IPS-20b (cell line): ENCODE measurements around the gene LARP1.
"Not testable (repeated sequence)": the region's sequence is repeated elsewhere in the genome, so short reads cannot be mapped to it uniquely, and the experiment has no call there.

Experiments
- H3K27ac ChIP-seq: one replicate; pipeline ENCODE4 v1.5.1; 2013; ENCODE audit warnings: low read length
- H3K27me3 ChIP-seq: 2 replicates; pipeline ENCODE4 v1.6.1; 2013; ENCODE audit warnings: mild to moderate bottlenecking, low read length, inconsistent platforms; ENCODE audit not compliant: insufficient read depth
- H3K36me3 ChIP-seq: 2 replicates; pipeline ENCODE4 v1.6.1; 2013; ENCODE audit warnings: low read depth, mild to moderate bottlenecking, inconsistent platforms, low read length, moderate library complexity; ENCODE audit not compliant: insufficient read depth
- H3K4me1 ChIP-seq: 2 replicates; pipeline ENCODE4 v1.6.1; 2013; ENCODE audit warnings: mild to moderate bottlenecking, control low read depth, inconsistent platforms, low read length, moderate library complexity; ENCODE audit not compliant: insufficient read depth
- H3K4me3 ChIP-seq: 2 replicates; pipeline ENCODE4 v1.5.1; 2013; ENCODE audit warnings: mild to moderate bottlenecking, low read length, inconsistent platforms
- H3K9ac ChIP-seq: 2 replicates; pipeline ENCODE4 v1.6.1; 2013; ENCODE audit warnings: low read depth, mild to moderate bottlenecking, inconsistent platforms, low read length, moderate library complexity
- H3K9me3 ChIP-seq: 2 replicates; pipeline ENCODE4 v1.6.1; 2013; ENCODE audit warnings: mild to moderate bottlenecking, low read depth, low read length, inconsistent platforms; ENCODE audit not compliant: insufficient read depth

LARP1 gene

GRCh38 chr5:154819546-154819945, 64.4 kb downstream of the LARP1 start:
- Histone ChIP-seq H3K27ac (no peak overlapping the region), H3K36me3 (peaks cover 96% of the 10 kb centered on the region)

GRCh38 chr5:154820383-154820782, 65.2 kb downstream of the LARP1 start:
- H3K9ac ChIP-seq = no peak overlapping the region
- H3K9me3 ChIP-seq = no peaks in the 10 kb centered on the region
- no peak overlapping the region for H3K27ac ChIP-seq
- peaks cover 88% of the 10 kb centered on the region for H3K36me3 ChIP-seq
- H3K4me3 ChIP-seq = no peak overlapping the region
- no peaks in the 10 kb centered on the region for H3K4me1 ChIP-seq
- no peaks in the 10 kb centered on the region for H3K27me3 ChIP-seq

More at GRCh38 chr5:154819546-154819945, 64.4 kb downstream of the LARP1 start:
- no peak overlapping the region for H3K4me3 ChIP-seq
- H3K27me3 ChIP-seq = no peaks in the 10 kb centered on the region
- H3K4me1 ChIP-seq = no peaks in the 10 kb centered on the region
- H3K9ac ChIP-seq = no peak overlapping the region
- H3K9me3 ChIP-seq = no peaks in the 10 kb centered on the region

GRCh38 chr5:154822896-154823295, 67.7 kb downstream of the LARP1 start:
- H3K9me3 ChIP-seq, H3K4me3 ChIP-seq: not testable (repeated sequence)

GRCh38 chr5:154823605-154824004, 68.4 kb downstream of the LARP1 start:
- H3K4me3 ChIP-seq = no peak overlapping the region
- no peak overlapping the region for H3K27ac ChIP-seq
- H3K9me3 ChIP-seq = no peaks in the 10 kb centered on the region
- H3K27me3 ChIP-seq = no peaks in the 10 kb centered on the region
- H3K9ac ChIP-seq = no peak overlapping the region
- peaks cover 61% of the 10 kb centered on the region for H3K36me3 ChIP-seq
- no peaks in the 10 kb centered on the region for H3K4me1 ChIP-seq

More at GRCh38 chr5:154822896-154823295, 67.7 kb downstream of the LARP1 start:
- not testable (repeated sequence) for H3K4me1 ChIP-seq, H3K9ac ChIP-seq, H3K27ac ChIP-seq, H3K27me3 ChIP-seq
- peaks cover 63% of the 10 kb centered on the region for H3K36me3 ChIP-seq

- Histone ChIP-seq H3K27me3 (no peaks in the 10 kb centered on the region), H3K9me3 (no peaks in the 10 kb centered on the region), H3K4me1 (no peaks in the 10 kb centered on the region), H3K4me3 (no peak overlapping the region), H3K36me3 (peaks cover 58% of the 10 kb centered on the region), H3K9ac (no peak overlapping the region), H3K27ac (no peak overlapping the region)
Measured at GRCh38 chr5:154824070-154824469, 68.9 kb downstream of the LARP1 start.

- no peak overlapping the region for H3K9ac ChIP-seq
- H3K4me1 ChIP-seq = no peaks in the 10 kb centered on the region
- H3K27ac ChIP-seq = no peak overlapping the region
- peaks cover 27% of the 10 kb centered on the region for H3K36me3 ChIP-seq
- no peak overlapping the region for H3K4me3 ChIP-seq
- no peaks in the 10 kb centered on the region for H3K9me3 ChIP-seq
- no peaks in the 10 kb centered on the region for H3K27me3 ChIP-seq
Measured at GRCh38 chr5:154829181-154829588, 74.0 kb downstream of the LARP1 start.

GRCh38 chr5:154829589-154830218, 74.5 kb downstream of the LARP1 start:
- H3K27ac ChIP-seq = no peak overlapping the region
- H3K36me3 ChIP-seq = peaks cover 23% of the 10 kb centered on the region
- no peaks in the 10 kb centered on the region for H3K4me1 ChIP-seq
- H3K27me3 ChIP-seq = no peaks in the 10 kb centered on the region
- H3K9ac ChIP-seq = no peak overlapping the region
- no peaks in the 10 kb centered on the region for H3K9me3 ChIP-seq
- no peak overlapping the region for H3K4me3 ChIP-seq

GRCh38 chr5:154830219-154830595, 75.0 kb downstream of the LARP1 start:
- Histone ChIP-seq H3K36me3 (peaks cover 23% of the 10 kb centered on the region), H3K9ac (no peak overlapping the region), H3K27ac (no peak overlapping the region)

GRCh38 chr5:154830596-154830995, 75.4 kb downstream of the LARP1 start:
- Histone ChIP-seq H3K27me3 (no peaks in the 10 kb centered on the region), H3K4me1 (0 out of 2 replicates have a peak, but pooled peaks cover 3% of the 10 kb centered on the region), H3K4me3 (no peak overlapping the region), H3K36me3 (peaks cover 23% of the 10 kb centered on the region), H3K9ac (no peak overlapping the region), H3K27ac (no peak overlapping the region), H3K9me3 (no peaks in the 10 kb centered on the region)

More at GRCh38 chr5:154830219-154830595, 75.0 kb downstream of the LARP1 start:
- Histone ChIP-seq H3K27me3 (no peaks in the 10 kb centered on the region), H3K4me3 (no peak overlapping the region), H3K9me3 (no peaks in the 10 kb centered on the region), H3K4me1 (0 out of 2 replicates have a peak, but pooled peaks cover 3% of the 10 kb centered on the region)

DNA sequence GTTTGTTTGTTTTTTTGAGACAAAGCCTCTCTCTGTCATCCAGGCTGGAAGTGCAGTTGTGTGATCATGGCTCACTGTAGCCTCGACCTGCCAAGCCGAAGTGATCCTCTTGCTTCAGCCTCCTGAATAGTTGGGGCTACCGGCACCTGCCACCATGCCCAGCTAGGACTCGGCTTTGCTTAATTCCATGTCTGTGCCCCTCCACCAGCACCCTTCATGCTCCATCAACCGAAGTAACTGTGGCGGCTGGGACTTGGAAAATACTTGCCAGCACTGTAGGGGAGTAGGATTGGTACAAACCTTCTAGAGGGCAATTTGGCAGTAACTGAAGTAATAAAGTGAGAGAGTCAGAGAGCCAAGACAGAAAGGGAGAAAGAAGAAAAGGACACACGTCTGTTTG, 76.3 kb downstream of the LARP1 start:
- Histone ChIP-seq H3K9me3 (no peaks in the 10 kb centered on the region), H3K9ac (no peak overlapping the region), H3K27ac (no peak overlapping the region), H3K4me3 (no peak overlapping the region), H3K36me3 (peaks cover 23% of the 10 kb centered on the region), H3K27me3 (no peaks in the 10 kb centered on the region), H3K4me1 (0 out of 2 replicates have a peak, but pooled peaks cover 3% of the 10 kb centered on the region)

DNA sequence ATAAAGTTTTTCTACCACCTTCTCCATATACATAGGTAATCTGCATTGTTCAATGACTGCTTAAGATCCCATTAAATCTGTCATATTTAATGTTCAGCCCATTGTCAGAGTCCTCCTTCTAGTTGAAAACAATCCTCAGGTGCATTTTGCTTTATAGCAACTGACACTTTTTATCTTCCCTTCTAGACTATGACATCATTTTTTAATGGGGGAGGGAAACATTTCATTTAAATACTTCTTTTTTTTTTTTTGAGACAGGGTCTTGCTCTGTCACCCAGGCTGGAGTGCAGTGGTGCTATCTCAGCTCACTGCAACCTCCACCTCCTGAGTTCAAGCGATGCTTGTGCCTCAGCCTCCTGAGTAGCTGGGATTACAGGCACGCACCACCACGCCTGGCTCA, 77.6 kb downstream of the LARP1 start:
- H3K27ac ChIP-seq, H3K4me3 ChIP-seq, H3K27me3 ChIP-seq, H3K4me1 ChIP-seq, H3K9ac ChIP-seq, H3K9me3 ChIP-seq: not testable (repeated sequence)
- H3K36me3 ChIP-seq = peaks cover 23% of the 10 kb centered on the region

DNA sequence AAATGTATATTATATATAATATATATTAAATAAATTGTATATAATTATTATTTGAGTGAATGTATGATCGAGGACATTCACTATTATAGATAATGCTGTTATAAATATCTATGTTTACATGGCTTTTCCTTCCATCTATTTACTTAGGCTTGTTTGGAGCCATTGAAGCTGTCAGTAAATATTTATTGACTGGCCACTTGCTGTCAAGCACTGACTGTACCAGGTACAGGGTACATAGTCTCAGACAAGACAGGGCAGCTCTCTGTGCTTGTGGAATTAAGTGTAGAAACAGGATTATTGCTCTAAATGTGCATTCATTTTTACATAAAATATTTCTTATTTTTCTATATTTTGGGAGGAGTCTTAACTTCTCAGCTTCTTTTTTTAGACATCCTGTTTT, 78.9 kb downstream of the LARP1 start:
- Histone ChIP-seq H3K36me3 (peaks cover 16% of the 10 kb centered on the region), H3K27ac (no peak overlapping the region), H3K27me3 (no peaks in the 10 kb centered on the region), H3K4me1 (0 out of 2 replicates have a peak, but pooled peaks cover 3% of the 10 kb centered on the region), H3K9ac (no peak overlapping the region), H3K9me3 (no peaks in the 10 kb centered on the region), H3K4me3 (no peak overlapping the region)
